GM10266 (cell line): ENCODE results near the gene CACNG6.

ENCODE experiments used
- DNase-seq: peaks from one replicate; pipeline ENCODE4 v3.0.0; 2012; ENCODE audit errors: extremely low spot score
- CTCF ChIP-seq: IDR thresholded peaks from 2 replicates; pipeline ENCODE4 v1.5.1; 2012; ENCODE audit warnings: mild to moderate bottlenecking, low read depth; ENCODE audit not compliant: control insufficient read depth, insufficient read depth; ENCODE audit errors: missing control alignments

CACNG6 gene

DNA sequence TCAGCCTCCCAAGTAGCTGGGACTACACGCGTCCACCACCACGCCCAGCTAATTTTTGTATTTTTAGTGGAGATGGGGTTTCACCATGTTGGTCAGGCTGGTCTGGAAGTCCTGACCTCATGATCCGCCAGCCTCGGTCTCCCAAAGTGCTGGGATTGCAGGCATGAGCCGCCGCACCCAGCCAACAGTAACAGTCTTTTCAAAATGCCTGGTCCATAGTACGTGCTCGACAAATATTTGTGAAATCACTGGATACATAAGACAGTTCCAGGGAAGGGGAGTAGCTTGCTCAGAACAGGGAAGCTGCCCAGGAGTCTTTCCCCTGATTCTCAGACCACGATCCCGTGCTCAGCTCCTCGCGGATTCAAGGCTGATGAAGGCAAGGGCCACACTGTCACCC, 30.5 kb downstream of the CACNG6 start:
- no peak for TF ChIP-seq CTCF
- DNase-seq: no peak

- TF ChIP-seq CTCF: no peak
- no peak for DNase-seq
Measured at GRCh38 chr19:54023191-54023590, 31.8 kb downstream of the CACNG6 start.

- TF ChIP-seq CTCF: no peak
- DNase-seq: no peak
Measured at GRCh38 chr19:54024660-54025059, 33.2 kb downstream of the CACNG6 start.

GRCh38 chr19:54026656-54027055, 35.2 kb downstream of the CACNG6 start:
- no peak for TF ChIP-seq CTCF
- no peak for DNase-seq

DNA sequence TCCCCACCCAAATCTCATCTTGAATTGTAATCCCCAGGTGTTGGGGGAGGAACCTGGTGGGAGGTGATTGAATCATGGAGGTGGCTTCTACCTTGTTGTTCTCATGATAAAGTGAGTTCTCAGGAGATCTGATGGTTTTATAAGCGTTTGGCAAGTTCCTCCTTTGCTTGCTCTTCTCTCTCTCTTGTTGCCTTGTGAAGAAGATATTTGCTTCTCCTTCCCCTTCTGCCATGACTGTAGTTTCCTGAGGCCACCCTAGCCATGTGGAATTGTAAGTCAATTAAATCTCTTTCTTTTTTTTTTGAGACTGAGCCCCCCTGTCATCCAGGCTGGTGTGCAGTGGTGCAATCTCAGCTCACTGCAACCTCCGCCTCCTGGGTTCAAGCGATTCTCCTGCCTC, 37.9 kb downstream of the CACNG6 start:
- TF ChIP-seq CTCF: no peak
- DNase-seq: no peak

GRCh38 chr19:54029930-54030490, 38.6 kb downstream of the CACNG6 start:
- DNase-seq: peak; percentile 52
- peak; percentile 64 for TF ChIP-seq CTCF

DNA sequence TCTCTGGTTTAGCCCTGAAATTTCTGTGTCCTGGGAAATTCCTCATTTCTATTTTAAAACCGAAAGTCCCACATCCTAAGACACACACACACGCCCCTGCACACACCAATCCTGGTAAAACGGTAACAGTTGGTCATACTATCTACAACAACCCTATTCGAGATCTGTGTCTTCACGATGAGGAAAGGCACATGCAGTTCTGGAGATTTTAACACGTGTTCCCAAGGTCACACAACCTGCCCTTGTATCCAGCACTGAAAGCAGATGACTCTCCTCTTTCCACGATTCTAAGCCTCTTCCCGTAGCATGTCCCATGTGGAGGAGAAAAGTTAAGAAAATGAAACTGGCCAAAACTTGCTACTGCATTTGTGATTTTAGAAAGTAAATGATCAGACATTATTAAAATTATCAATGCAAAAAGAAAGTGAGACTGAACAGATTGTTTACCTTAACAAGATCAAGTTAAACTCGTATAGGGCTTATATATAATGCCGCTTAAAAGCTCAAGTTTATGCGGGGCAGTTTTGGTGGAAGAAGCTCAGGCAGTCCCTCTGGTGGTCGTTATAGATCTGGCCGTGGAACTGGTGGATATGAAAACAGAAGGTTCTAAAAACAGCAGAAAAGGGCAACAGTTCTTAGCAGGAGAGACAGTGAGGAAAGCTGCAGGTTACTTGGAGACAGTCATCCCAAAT, 39.6 kb downstream of the CACNG6 start:
- no peak for DNase-seq
- TF ChIP-seq CTCF: no peak
